Heart left ventricle (tissue), 16 donors: Measurements from ENCODE around the gene ZBTB12. TPM values are rescaled to one million over a fixed set of nuclear protein-coding genes. Genes with fewer than 3 reads are reported as not detected.

ENCODE experiments used
- ATAC-seq, 4 donors: fragments of 200-7000 bp; cut with Tn5 transposase; one replicate each; pipeline ENCODE4 v1.9.1; 2020 to 2022; ENCODE audit warnings: moderate library complexity in 4 of 4, mild to moderate bottlenecking in 3 of 4, moderate number of reproducible peaks in 1 of 4
- DNase-seq, 5 donors: peaks; one replicate each; pipeline ENCODE4 v3.0.0-alpha.2; 2020
- H3K27ac ChIP-seq, 12 donors: fragments of 200-600 bp; sonication (generic) in 4 of 12; one replicate each; pipeline versions ENCODE4 v1.5.0 to v1.8.0; 2016 to 2022; ENCODE audit warnings: mild to moderate bottlenecking in 2 of 12
- H3K27me3 ChIP-seq, 9 donors: fragments of 200-600 bp; sonication (generic) in 2 of 9; one replicate each; pipeline versions ENCODE4 v1.5.1 to v1.8.0; 2016 to 2022; ENCODE audit warnings: mild to moderate bottlenecking in 3 of 9
- H3K36me3 ChIP-seq, 9 donors: fragments of 200-600 bp; sonication (generic) in 2 of 9; one replicate each; pipeline versions ENCODE4 v1.5.0 to v1.8.0; 2018 to 2022; ENCODE audit warnings: mild to moderate bottlenecking in 2 of 9
- H3K4me1 ChIP-seq, 12 donors: fragments of 200-600 bp; sonication (generic) in 4 of 12; one replicate each; pipeline versions ENCODE4 v1.5.0 to v1.8.0; 2016 to 2022; ENCODE audit warnings: mild to moderate bottlenecking in 3 of 12
- H3K4me3 ChIP-seq, 12 donors: fragments of 200-600 bp; sonication (generic) in 4 of 12; one replicate each; pipeline versions ENCODE4 v1.5.0 to v1.8.0; 2017 to 2022; ENCODE audit warnings: mild to moderate bottlenecking in 9 of 12, moderate library complexity in 4 of 12
- H3K9me3 ChIP-seq, 12 donors: fragments of 200-600 bp; sonication (generic) in 4 of 12; one replicate each; pipeline versions ENCODE4 v1.5.0 to v1.8.0; 2016 to 2022; ENCODE audit warnings: mild to moderate bottlenecking in 1 of 12
- CTCF ChIP-seq, 12 donors: fragments of 200-600 bp; sonication (generic) in 4 of 12; IDR thresholded peaks; one replicate each; pipeline versions ENCODE4 v1.5.0 to v1.8.0; 2018 to 2022; ENCODE audit warnings: antibody characterized with exemption in 12 of 12, mild to moderate bottlenecking in 5 of 12
- POLR2A ChIP-seq, 2 donors: fragments of 450-650 bp; IDR thresholded peaks; one replicate each; pipeline ENCODE4 v1.6.1; 2017; ENCODE audit warnings: antibody characterized with exemption in 2 of 2, mild to moderate bottlenecking in 2 of 2, moderate library complexity in 2 of 2
- WGBS, 4 donors: extraction: QIAGEN DNeasy Blood & Tissue Kit in 2 of 4; methylation state at CpG; one replicate each; pipeline versions ENCODE4 v1.1.5 to v1.1.7; 2013 to 2018; 5-methylcytosine and 5-hydroxymethylcytosine counted together
- intact Hi-C, 10 donors: fragments of 100-400 bp; cut with DNase I; formaldehyde crosslinking; loops; one replicate each; pipeline versions ENCODE4 v1.11.1 to v1.14.2; 2022
- polyA plus RNA-seq, 2 donors: library from polyadenylated mRNA; stranded (reverse); fragments of 200-250 nt; gene quantifications; one replicate each; pipeline ENCODE4 v1.2.3, GENCODE V29; 2013
- total RNA-seq, 9 donors: library from RNA; depleted of rRNA in 2 of 9; stranded (reverse); fragments of >200 nt in 2 of 9; fragmentation: NEBNext Ultra II Directional in 3 of 9; extraction: Animal tissue kit (Norgen Biotek cat#: 25700) in 3 of 9; gene quantifications; one replicate each; pipeline versions ENCODE4 v1.1.0 to v1.2.4, GENCODE V29; 2016 to 2023
- donor health status: ischemic (EF 13 %, LVEDD 7.1; RV severe dilation, severe dysfunction).
- donor health status: healthy with polysubstance abuse.
- donor health status: DM: no; HTN: yes; CAD: no.
- donor health status: DM: no; HTN: no; CAD: no.
- donor health status: ischemic (EF 25% LVEDD 6.9; RV normal size, moderate dysfunction).
- donor health status: ischemic (EF 25% LVEDD 5.7; RV mildly dilated, moderate dysfunction).
- donor health status: healthy.
- donor health status: DM: yes; HTN: yes; CAD: no.
- donor health status: ischemic (EF 35%, LVEDD 5.7; RV mildly dilated, moderate dysfunction).
- donor health status: nonischemic (EF 11% LVEDD 7.7; RV severe dilation, severe dysfunction).
- donor health status: DM: yes; HTN: yes; CAD: no.
- donor health status: PGD.
- donor health status: ischemic (EF 29% LVEDD 5.4; RV normal size, mild dysfunction).
- donor health status: nonischemic (EF 23%, LVEDD 6.1; RV moderate dilation, normal function).

ZBTB12 gene
- total and polyA plus RNA-seq, 11 donors: 0.99 to 4.3 (median 2.3) TPM

- WGBS, 4 donors: 90 to 94% (median 92%) methylated on average over 18 to 19 of the region's 19 CpGs
- no peak overlapping the region for H3K27ac ChIP-seq
- H3K9me3 ChIP-seq: no peaks in the 10 kb centered on the region
- TF ChIP-seq POLR2A (IDR thresholded peaks at IDR 0.05): no peak
- no peak for TF ChIP-seq CTCF (IDR thresholded peaks at IDR 0.05)
- H3K4me1 ChIP-seq: no peaks in the 10 kb centered on the region
- intact Hi-C loops: no loop called here
- no peaks in the 10 kb centered on the region for H3K27me3 ChIP-seq
- H3K36me3 ChIP-seq: peaks cover 0 to 96% (median 94%) of the 10 kb centered on the region in 9 donors
- ATAC-seq (no peak), DNase-seq (no peak)
- H3K4me3 ChIP-seq: no peak overlapping the region
These were observed 14.5 kb downstream of the ZBTB12 start for GRCh38 chr6:31887173-31888007.

- no peaks in the 10 kb centered on the region for H3K27me3 ChIP-seq
- DNase-seq (no peak), ATAC-seq (no peak)
- TF ChIP-seq CTCF (IDR thresholded peaks at IDR 0.05): no peak
- no peak for TF ChIP-seq POLR2A (IDR thresholded peaks at IDR 0.05)
- H3K4me3 ChIP-seq: no peak overlapping the region
- peaks cover 0 to 96% (median 91%) of the 10 kb centered on the region in 9 donors for H3K36me3 ChIP-seq
- H3K9me3 ChIP-seq: no peaks in the 10 kb centered on the region
- intact Hi-C loops: no loop called here
- 88 to 94% (median 92%) methylated on average over 16 to 18 of the region's 18 CpGs for WGBS, 4 donors
- no peaks in the 10 kb centered on the region for H3K4me1 ChIP-seq
- H3K27ac ChIP-seq: no peak overlapping the region
These were observed 15.3 kb downstream of the ZBTB12 start for GRCh38 chr6:31886541-31886991.

GRCh38 chr6:31884528-31885035 lies 17.3 kb downstream of the ZBTB12 start:
- intact Hi-C loops: no loop called here
- DNase-seq (no peak), ATAC-seq (no peak)
- TF ChIP-seq CTCF (IDR thresholded peaks at IDR 0.05): no peak
- no peak for TF ChIP-seq POLR2A (IDR thresholded peaks at IDR 0.05)
- peaks cover 0 to 99% (median 95%) of the 10 kb centered on the region in 9 donors for H3K36me3 ChIP-seq
- H3K27me3 ChIP-seq: no peaks in the 10 kb centered on the region
- WGBS, 4 donors: 92 to 95% (median 95%) methylated on average over 14 to 22 of the region's 22 CpGs
- H3K9me3 ChIP-seq: no peaks in the 10 kb centered on the region
- no peak overlapping the region for H3K27ac ChIP-seq
- H3K4me1 ChIP-seq: no peaks in the 10 kb centered on the region
- no peak overlapping the region for H3K4me3 ChIP-seq

GRCh38 chr6:31883676-31884075 lies 18.2 kb downstream of the ZBTB12 start:
- H3K9me3 ChIP-seq: no peaks in the 10 kb centered on the region
- no peaks in the 10 kb centered on the region for H3K4me1 ChIP-seq
- H3K4me3 ChIP-seq: no peak overlapping the region
- ATAC-seq: no peak
- no peak for TF ChIP-seq CTCF (IDR thresholded peaks at IDR 0.05)
- TF ChIP-seq POLR2A (IDR thresholded peaks at IDR 0.05): no peak
- no peak for DNase-seq
- H3K27ac ChIP-seq: no peak overlapping the region
- peaks cover 0 to 94% (median 87%) of the 10 kb centered on the region in 9 donors for H3K36me3 ChIP-seq
- 93 to 97% (median 94%) methylated on average over 11 to 12 of the region's 12 CpGs for WGBS, 4 donors
- intact Hi-C loops: no loop called here
- H3K27me3 ChIP-seq: no peaks in the 10 kb centered on the region
